Left cardiac atrium (tissue), 4 donors: ENCODE data around the gene N4BP2. TPM values are rescaled to one million over a fixed set of nuclear protein-coding genes. Genes with fewer than 3 reads are reported as not detected.
"Not testable (repeated sequence)": the region's sequence is repeated elsewhere in the genome, so short reads cannot be mapped to it uniquely, and the experiment has no call there.

Experiments used
- ATAC-seq, 2 donors: fragments of 200-7000 bp; cut with Tn5 transposase; one replicate each; pipeline ENCODE4 v1.9.1; 2020; ENCODE audit warnings: mild to moderate bottlenecking in 2 of 2, moderate library complexity in 2 of 2
- DNase-seq: peaks from one replicate; pipeline ENCODE4 v3.0.0-alpha.2; 2020
- intact Hi-C, 2 donors: fragments of 100-400 bp; cut with DNase I; formaldehyde crosslinking; loops; one replicate each; pipeline versions ENCODE4 v1.14.1 to v1.15.1; 2022 to 2023
- total RNA-seq, 2 donors: library from RNA; stranded (reverse); fragmentation: NEBNext Ultra II Directional; extraction: Animal tissue kit (Norgen Biotek cat#: 25700); gene quantifications; one replicate each; pipeline ENCODE4 v1.2.1, GENCODE V29; 2021
- donor health status: DM: no; HTN: yes; CAD: no.
- donor health status: DM: no; HTN: yes; CAD: no; lungs with severe emphysema.
- donor health status: DM: yes; HTN: yes; CAD: no.
- donor health status: Dilated cardiomyopathy.

The N4BP2 gene
- total RNA-seq, 2 donors from 2014 or later: 4.3 to 4.7 TPM

GRCh38 chr4:40143926-40144508 lies 87.4 kb downstream of the N4BP2 start:
- ATAC-seq (no peak), DNase-seq (no peak)
- intact Hi-C loops: no loop called here

- no peak for DNase-seq
- no peak for ATAC-seq
- intact Hi-C loops: no loop called here
These were observed 88.1 kb downstream of the N4BP2 start for GRCh38 chr4:40144716-40145115.

GRCh38 chr4:40147490-40147889 lies 90.8 kb downstream of the N4BP2 start:
- DNase-seq, intact Hi-C loops, ATAC-seq: not testable (repeated sequence)

- peak; percentile 36 for DNase-seq
- intact Hi-C loops: loop anchor here (5.0 kb wide), 1 partner anchor 157 kb away; no protein-coding TSS in a partner anchor
- ATAC-seq: peak in 1 of 2 donors; percentile 68
These were observed 93.3 kb downstream of the N4BP2 start for GRCh38 chr4:40149960-40150385.

GRCh38 chr4:40150932-40151331 lies 94.3 kb downstream of the N4BP2 start:
- DNase-seq: no peak
- intact Hi-C loops: loop anchor here (5.0 kb wide), 1 partner anchor 156 kb away; no protein-coding TSS in a partner anchor

GRCh38 chr4:40152637-40153036 lies 96.0 kb downstream of the N4BP2 start:
- no peak for DNase-seq
- no peak for ATAC-seq
- intact Hi-C loops: loop anchor here (5.0 kb wide), 1 partner anchor 155 kb away; no protein-coding TSS in a partner anchor

More at GRCh38 chr4:40150932-40151331, 94.3 kb downstream of the N4BP2 start:
- ATAC-seq: no peak

- ATAC-seq (no peak), DNase-seq (no peak)
- intact Hi-C loops: no loop called here
These were observed 100.8 kb downstream of the N4BP2 start for GRCh38 chr4:40157436-40157835.

- DNase-seq (no peak), ATAC-seq (no peak)
- intact Hi-C loops: no loop called here
These were observed 103.6 kb downstream of the N4BP2 start for GRCh38 chr4:40160258-40160657.

- ATAC-seq (no peak), DNase-seq (no peak)
- intact Hi-C loops: no loop called here
These were observed 107.8 kb downstream of the N4BP2 start for GRCh38 chr4:40164459-40164858.

- intact Hi-C loops: no loop called here
- DNase-seq (no peak), ATAC-seq (no peak)
These were observed 109.3 kb downstream of the N4BP2 start for GRCh38 chr4:40165916-40166315.

- intact Hi-C loops: no loop called here
- no peak for ATAC-seq
- DNase-seq: no peak
These were observed 111.4 kb downstream of the N4BP2 start for GRCh38 chr4:40168070-40168469.

- intact Hi-C loops: no loop called here
- DNase-seq (no peak), ATAC-seq (no peak)
These were observed 113.9 kb downstream of the N4BP2 start for GRCh38 chr4:40170588-40170987.

GRCh38 chr4:40173470-40173875 lies 116.8 kb downstream of the N4BP2 start:
- intact Hi-C loops: no loop called here
- no peak for DNase-seq
- ATAC-seq: no peak

GRCh38 chr4:40176602-40177001 lies 120.0 kb downstream of the N4BP2 start:
- no peak for ATAC-seq
- no peak for DNase-seq
- intact Hi-C loops: no loop called here

GRCh38 chr4:40177591-40177990 lies 120.9 kb downstream of the N4BP2 start:
- DNase-seq: no peak
- no peak for ATAC-seq
- intact Hi-C loops: no loop called here

- DNase-seq (no peak), ATAC-seq (no peak)
- intact Hi-C loops: no loop called here
These were observed 122.0 kb downstream of the N4BP2 start for GRCh38 chr4:40178672-40179071.

- DNase-seq: no peak
- ATAC-seq: no peak
- intact Hi-C loops: no loop called here
These were observed 122.7 kb downstream of the N4BP2 start for GRCh38 chr4:40179360-40179759.

GRCh38 chr4:40180356-40180755 lies 123.7 kb downstream of the N4BP2 start:
- ATAC-seq (no peak), DNase-seq (no peak)
- intact Hi-C loops: no loop called here

- ATAC-seq (no peak), DNase-seq (no peak)
- intact Hi-C loops: no loop called here
These were observed 125.4 kb downstream of the N4BP2 start for GRCh38 chr4:40182001-40182400.

GRCh38 chr4:40182954-40183353 lies 126.3 kb downstream of the N4BP2 start:
- DNase-seq (no peak), ATAC-seq (no peak)
- intact Hi-C loops: no loop called here

GRCh38 chr4:40183615-40184411 lies 127.2 kb downstream of the N4BP2 start:
- no peak for ATAC-seq
- intact Hi-C loops: no loop called here

More at GRCh38 chr4:40183615-40184411, 127.2 kb downstream of the N4BP2 start:
- DNase-seq: no peak
